ENCODE measurements around the gene PDE4B. TPM values are rescaled to one million over a fixed set of nuclear protein-coding genes. Genes with fewer than 3 reads are reported as not detected.
"Not testable (repeated sequence)": the region's sequence is repeated elsewhere in the genome, so short reads cannot be mapped to it uniquely, and the experiment has no call there.

The PDE4B gene
- total RNA-seq, 1 experiment from 2014 or later, result 5.5 TPM

DNA sequence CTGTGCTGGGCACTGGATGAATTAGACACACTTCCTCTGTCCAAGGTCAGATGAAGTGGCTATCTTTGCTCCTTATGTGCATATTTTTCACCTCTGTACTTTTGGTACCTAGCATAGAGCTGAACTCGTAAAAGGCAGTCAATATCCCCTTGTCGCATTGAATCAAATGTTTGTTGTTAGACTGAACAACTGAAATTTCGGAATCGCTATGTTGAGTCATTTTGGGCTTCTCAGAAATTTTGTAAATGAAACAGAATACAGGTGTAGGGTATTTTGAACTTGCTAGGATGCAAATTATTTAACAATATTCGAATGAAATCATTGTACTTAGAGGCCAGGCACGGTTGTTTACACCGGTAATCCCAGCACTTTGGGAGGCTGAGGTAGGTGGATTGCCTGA lies 48.0 kb downstream of the PDE4B start:
- Histone ChIP-seq H3K9me3 (ENCODE audit: low read length) (no peaks in the 10 kb centered on the region), H3K79me2 (ENCODE audit: low read length) (no peaks in the 10 kb centered on the region), H3K4me2 (ENCODE audit: low read depth, low read length, poor library complexity, severe bottlenecking) (no peak overlapping the region), H2AFZ (ENCODE audit: low read length) (no peak overlapping the region), H4K20me1 (ENCODE audit: insufficient read depth, low read depth, low read length) (no peaks in the 10 kb centered on the region), H3K4me3 (ENCODE audit: low read length) (no peak overlapping the region), H3K4me1 (ENCODE audit: low read length) (no peaks in the 10 kb centered on the region), H3K36me3 (ENCODE audit: insufficient read depth, low read length) (no peaks in the 10 kb centered on the region), H3K27ac (ENCODE audit: low read length) (no peak overlapping the region), H3K9me2 (replicated peaks; ENCODE audit: insufficient read depth, low read length) (no peaks in the 10 kb centered on the region), H3K27me3 (ENCODE audit: low read length) (no peaks in the 10 kb centered on the region), H3K9ac (ENCODE audit: low read length) (no peak overlapping the region)
- DNase-seq, result no peak

DNA sequence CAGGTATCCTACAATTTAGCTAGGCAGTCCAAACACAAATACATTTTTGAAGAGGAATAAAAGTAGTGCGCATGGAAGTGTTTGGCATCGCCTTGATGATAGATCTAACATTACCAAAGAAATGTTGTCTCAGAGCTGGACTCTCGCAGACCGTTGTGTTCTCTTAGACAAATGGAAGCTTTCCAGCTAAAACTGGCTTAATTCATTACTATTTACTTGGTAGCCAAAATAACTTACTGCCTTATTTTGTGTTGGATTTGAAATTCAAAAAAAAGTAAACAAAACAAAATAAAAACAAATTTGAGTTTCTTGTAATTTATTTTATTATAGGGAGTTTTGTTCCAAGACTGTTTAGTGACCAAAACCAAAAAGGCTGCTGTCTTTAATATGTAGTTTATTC lies 51.6 kb downstream of the PDE4B start:
- no peak overlapping the region for H2AFZ ChIP-seq (ENCODE audit: low read length)
- H3K9me3 ChIP-seq (ENCODE audit: low read length), result no peaks in the 10 kb centered on the region
- H3K9me2 ChIP-seq (replicated peaks; ENCODE audit: insufficient read depth, low read length), result no peaks in the 10 kb centered on the region
- no peak overlapping the region for H3K9ac ChIP-seq (ENCODE audit: low read length)
- no peak for DNase-seq
- H3K27me3 ChIP-seq (ENCODE audit: low read length), result no peaks in the 10 kb centered on the region
- no peaks in the 10 kb centered on the region for H3K79me2 ChIP-seq (ENCODE audit: low read length)
- no peak overlapping the region for H3K4me3 ChIP-seq (ENCODE audit: low read length)
- no peaks in the 10 kb centered on the region for H3K36me3 ChIP-seq (ENCODE audit: insufficient read depth, low read length)
- H3K27ac ChIP-seq (ENCODE audit: low read length), result no peak overlapping the region
- H4K20me1 ChIP-seq (ENCODE audit: insufficient read depth, low read depth, low read length), result no peaks in the 10 kb centered on the region
- H3K4me2 ChIP-seq (ENCODE audit: low read depth, low read length, poor library complexity, severe bottlenecking), result no peak overlapping the region
- H3K4me1 ChIP-seq (ENCODE audit: low read length), result no peaks in the 10 kb centered on the region

DNA sequence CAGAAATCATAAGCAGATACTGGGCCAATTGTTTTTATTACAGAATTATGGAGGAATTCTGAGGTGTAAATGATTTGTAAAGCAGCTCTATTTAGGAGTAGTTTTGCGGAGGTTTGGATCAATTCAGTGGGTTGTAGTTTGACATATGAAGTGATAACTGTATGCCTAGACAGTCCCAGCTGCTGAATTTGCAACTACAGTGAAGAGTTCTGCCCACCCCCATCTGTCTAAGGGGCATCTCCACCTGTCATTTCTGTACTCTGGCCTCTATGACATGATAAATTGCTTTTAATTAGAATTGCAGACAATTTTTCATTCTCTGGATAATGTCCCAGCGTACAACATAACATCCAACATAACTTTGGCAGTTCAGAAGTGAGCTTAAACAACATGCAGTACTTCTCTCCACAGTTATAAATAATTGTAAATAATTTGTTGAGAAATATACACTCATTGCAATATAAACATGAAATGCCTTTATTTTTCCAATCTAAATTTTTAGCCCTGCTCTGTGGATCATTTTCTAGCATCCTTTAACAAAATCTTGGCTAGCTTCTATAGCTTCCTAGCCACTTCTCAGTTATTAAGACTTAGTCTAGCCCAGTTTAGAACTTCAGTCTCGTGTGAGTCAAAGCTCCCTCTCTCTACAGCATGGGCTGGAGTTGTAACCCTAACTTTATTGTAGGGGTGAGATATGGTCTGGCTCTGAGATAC lies 52.3 kb downstream of the PDE4B start:
- Histone ChIP-seq H3K9me3 (ENCODE audit: low read length) (no peaks in the 10 kb centered on the region), H2AFZ (ENCODE audit: low read length) (no peak overlapping the region), H3K9ac (ENCODE audit: low read length) (no peak overlapping the region), H3K36me3 (ENCODE audit: insufficient read depth, low read length) (no peaks in the 10 kb centered on the region), H3K9me2 (replicated peaks; ENCODE audit: insufficient read depth, low read length) (no peaks in the 10 kb centered on the region), H3K4me2 (ENCODE audit: low read depth, low read length, poor library complexity, severe bottlenecking) (no peak overlapping the region), H4K20me1 (ENCODE audit: insufficient read depth, low read depth, low read length) (no peaks in the 10 kb centered on the region), H3K79me2 (ENCODE audit: low read length) (no peaks in the 10 kb centered on the region), H3K4me3 (ENCODE audit: low read length) (no peak overlapping the region), H3K4me1 (ENCODE audit: low read length) (no peaks in the 10 kb centered on the region), H3K27me3 (ENCODE audit: low read length) (no peaks in the 10 kb centered on the region), H3K27ac (ENCODE audit: low read length) (no peak overlapping the region)
- DNase-seq, result no peak

DNA sequence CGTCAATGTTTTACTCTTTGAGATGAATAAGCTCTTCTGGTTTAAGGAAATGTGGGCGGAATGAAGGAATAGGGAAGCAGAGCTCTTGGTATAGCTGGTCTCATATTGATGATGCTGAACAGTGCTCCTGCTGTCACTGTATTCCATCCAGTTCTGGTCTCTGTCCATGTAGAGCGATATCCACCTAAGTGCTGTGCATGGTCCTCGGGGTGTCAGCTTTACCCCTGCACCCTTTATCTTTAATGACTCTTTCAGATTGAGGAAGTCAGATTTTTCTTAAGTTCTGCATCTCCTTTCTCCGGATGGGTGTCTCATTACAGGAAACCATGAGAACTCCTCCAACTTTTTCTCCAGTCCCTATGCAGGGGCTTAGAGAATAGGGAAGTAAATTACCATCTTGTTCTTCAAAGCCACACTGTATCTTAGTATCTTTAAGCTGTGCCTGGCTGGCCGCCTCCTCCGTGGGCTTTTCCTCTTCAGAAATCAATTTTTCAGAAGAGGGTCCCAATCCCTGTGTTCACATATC lies 52.9 kb downstream of the PDE4B start:
- H3K79me2 ChIP-seq (ENCODE audit: low read length), result no peaks in the 10 kb centered on the region
- no peak overlapping the region for H3K27ac ChIP-seq (ENCODE audit: low read length)
- no peak overlapping the region for H2AFZ ChIP-seq (ENCODE audit: low read length)
- no peaks in the 10 kb centered on the region for H3K27me3 ChIP-seq (ENCODE audit: low read length)
- H3K9ac ChIP-seq (ENCODE audit: low read length), result no peak overlapping the region
- H3K4me3 ChIP-seq (ENCODE audit: low read length), result no peak overlapping the region
- no peaks in the 10 kb centered on the region for H3K9me3 ChIP-seq (ENCODE audit: low read length)
- H3K9me2 ChIP-seq (replicated peaks; ENCODE audit: insufficient read depth, low read length), result no peaks in the 10 kb centered on the region
- no peak for DNase-seq
- H3K4me2 ChIP-seq (ENCODE audit: low read depth, low read length, poor library complexity, severe bottlenecking), result no peak overlapping the region
- no peaks in the 10 kb centered on the region for H3K36me3 ChIP-seq (ENCODE audit: insufficient read depth, low read length)
- H3K4me1 ChIP-seq (ENCODE audit: low read length), result no peaks in the 10 kb centered on the region
- H4K20me1 ChIP-seq (ENCODE audit: insufficient read depth, low read depth, low read length), result no peaks in the 10 kb centered on the region

DNA sequence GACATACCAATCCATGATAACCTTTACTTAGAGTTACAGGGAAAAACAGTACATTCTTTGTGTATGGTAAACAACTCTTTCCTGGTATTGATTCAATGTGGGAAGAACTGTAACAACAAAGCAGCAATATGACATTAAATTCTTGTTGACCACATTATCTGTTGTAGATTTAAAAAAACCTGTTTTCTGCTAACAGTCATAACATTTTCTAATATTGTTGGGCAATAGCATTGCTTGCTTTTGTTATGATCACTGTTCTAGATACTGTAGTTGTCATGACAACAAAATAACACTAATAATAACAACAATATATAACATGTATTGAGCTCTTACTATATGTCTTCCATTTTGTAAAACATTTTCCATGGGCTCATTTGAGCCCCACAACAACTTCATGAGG lies 54.2 kb downstream of the PDE4B start:
- no peak overlapping the region for H3K27ac ChIP-seq (ENCODE audit: low read length)
- H3K36me3 ChIP-seq (ENCODE audit: insufficient read depth, low read length), result no peaks in the 10 kb centered on the region
- no peaks in the 10 kb centered on the region for H3K27me3 ChIP-seq (ENCODE audit: low read length)
- no peak overlapping the region for H3K9ac ChIP-seq (ENCODE audit: low read length)
- H3K4me1 ChIP-seq (ENCODE audit: low read length), result no peaks in the 10 kb centered on the region
- H3K4me2 ChIP-seq (ENCODE audit: low read depth, low read length, poor library complexity, severe bottlenecking), result no peak overlapping the region
- no peaks in the 10 kb centered on the region for H3K9me2 ChIP-seq (replicated peaks; ENCODE audit: insufficient read depth, low read length)
- no peak overlapping the region for H2AFZ ChIP-seq (ENCODE audit: low read length)
- DNase-seq, result no peak
- H3K4me3 ChIP-seq (ENCODE audit: low read length), result no peak overlapping the region
- no peaks in the 10 kb centered on the region for H3K9me3 ChIP-seq (ENCODE audit: low read length)
- no peaks in the 10 kb centered on the region for H3K79me2 ChIP-seq (ENCODE audit: low read length)
- H4K20me1 ChIP-seq (ENCODE audit: insufficient read depth, low read depth, low read length), result no peaks in the 10 kb centered on the region

DNA sequence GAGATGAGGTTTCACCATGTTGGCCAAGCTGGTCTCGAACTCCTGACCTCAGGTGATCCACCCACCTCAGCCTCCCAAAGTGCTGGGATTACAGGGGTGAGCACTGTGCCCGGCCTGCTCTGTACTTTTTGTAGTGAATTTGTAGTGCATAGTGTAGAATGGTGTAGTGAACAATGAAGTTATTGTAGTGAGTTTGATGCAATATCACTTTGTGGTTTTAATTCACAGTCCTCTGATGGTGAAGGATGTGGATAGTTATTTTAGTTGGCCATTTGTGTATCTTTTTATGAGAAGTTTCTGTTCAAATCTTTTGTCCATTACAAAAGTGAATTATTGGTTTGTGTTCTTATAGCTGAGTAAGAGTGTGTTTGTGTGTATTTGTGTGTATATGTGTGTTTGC lies 57.6 kb downstream of the PDE4B start:
- Histone ChIP-seq H2AFZ (ENCODE audit: low read length) (no peak overlapping the region), H3K9me3 (ENCODE audit: low read length) (no peaks in the 10 kb centered on the region), H3K9me2 (replicated peaks; ENCODE audit: insufficient read depth, low read length) (no peaks in the 10 kb centered on the region), H3K79me2 (ENCODE audit: low read length) (no peaks in the 10 kb centered on the region), H3K4me3 (ENCODE audit: low read length) (no peak overlapping the region), H3K4me1 (ENCODE audit: low read length) (no peaks in the 10 kb centered on the region), H3K27me3 (ENCODE audit: low read length) (no peaks in the 10 kb centered on the region), H3K36me3 (ENCODE audit: insufficient read depth, low read length) (no peaks in the 10 kb centered on the region), H3K9ac (ENCODE audit: low read length) (no peak overlapping the region), H4K20me1 (ENCODE audit: insufficient read depth, low read depth, low read length) (no peaks in the 10 kb centered on the region), H3K27ac (ENCODE audit: low read length) (no peak overlapping the region), H3K4me2 (ENCODE audit: low read depth, low read length, poor library complexity, severe bottlenecking) (no peak overlapping the region)
- DNase-seq, result no peak

DNA sequence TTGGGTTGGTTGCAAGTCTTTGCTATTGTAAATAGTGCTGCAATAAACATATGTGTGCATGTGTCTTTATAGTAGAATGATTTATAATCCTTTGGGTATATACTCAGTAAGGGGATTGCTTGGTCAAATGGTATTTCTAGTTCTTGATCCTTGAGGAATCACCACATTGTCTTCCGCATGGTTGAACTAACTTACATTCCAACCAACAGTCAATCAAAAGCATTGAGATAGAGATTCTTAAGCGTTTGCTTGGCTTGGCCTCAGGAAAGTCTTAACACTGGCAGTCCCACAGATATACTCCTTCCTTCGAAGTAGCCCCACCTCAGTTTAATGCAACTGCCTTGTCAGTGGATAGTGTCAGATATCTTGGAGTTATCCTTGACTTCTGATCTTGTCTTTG lies 63.9 kb downstream of the PDE4B start:
- H3K4me3 ChIP-seq (ENCODE audit: low read length); H3K27ac ChIP-seq (ENCODE audit: low read length); H3K9ac ChIP-seq (ENCODE audit: low read length); H2AFZ ChIP-seq (ENCODE audit: low read length); H3K4me2 ChIP-seq (ENCODE audit: low read depth, low read length, poor library complexity, severe bottlenecking); H3K27me3 ChIP-seq (ENCODE audit: low read length); H3K36me3 ChIP-seq (ENCODE audit: insufficient read depth, low read length); DNase-seq; H3K9me2 ChIP-seq (replicated peaks; ENCODE audit: insufficient read depth, low read length); H3K4me1 ChIP-seq (ENCODE audit: low read length); H3K79me2 ChIP-seq (ENCODE audit: low read length); H3K9me3 ChIP-seq (ENCODE audit: low read length); H4K20me1 ChIP-seq (ENCODE audit: insufficient read depth, low read depth, low read length): not testable (repeated sequence)

DNA sequence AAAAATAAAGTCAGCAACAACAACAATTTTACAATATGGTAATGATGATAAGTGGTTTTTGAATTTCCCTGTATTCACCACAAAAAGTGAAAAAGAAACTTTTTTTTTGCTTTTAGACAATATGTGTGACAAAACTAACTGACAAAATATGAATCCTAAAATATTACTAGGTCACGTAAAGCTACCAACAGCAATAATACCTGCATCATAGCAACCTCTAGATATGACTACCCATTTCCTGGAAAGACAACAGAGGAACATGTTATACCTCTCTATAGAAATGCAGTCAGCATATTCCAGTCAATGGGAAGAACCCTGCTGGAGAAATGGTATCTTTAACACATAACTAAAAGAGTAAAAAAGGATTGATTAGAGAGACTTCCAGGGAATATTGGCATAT lies 73.7 kb downstream of the PDE4B start:
- Histone ChIP-seq H3K9me2 (replicated peaks; ENCODE audit: insufficient read depth, low read length) (no peaks in the 10 kb centered on the region), H3K79me2 (ENCODE audit: low read length) (no peaks in the 10 kb centered on the region)
- DNase-seq, result no peak

More for the DNA sequence above, 73.7 kb downstream of the PDE4B start:
- Histone ChIP-seq H3K9ac (ENCODE audit: low read length) (no peak overlapping the region), H3K4me2 (ENCODE audit: low read depth, low read length, poor library complexity, severe bottlenecking) (no peak overlapping the region), H3K27ac (ENCODE audit: low read length) (no peak overlapping the region), H4K20me1 (ENCODE audit: insufficient read depth, low read depth, low read length) (no peaks in the 10 kb centered on the region), H3K36me3 (ENCODE audit: insufficient read depth, low read length) (no peaks in the 10 kb centered on the region), H3K4me3 (ENCODE audit: low read length) (no peak overlapping the region), H3K27me3 (ENCODE audit: low read length) (no peaks in the 10 kb centered on the region), H2AFZ (ENCODE audit: low read length) (no peak overlapping the region), H3K9me3 (ENCODE audit: low read length) (no peaks in the 10 kb centered on the region), H3K4me1 (ENCODE audit: low read length) (no peaks in the 10 kb centered on the region)
